COLO668 (cell line): ENCODE results near the gene ZNF587.
"Not testable (repeated sequence)": the region's sequence is repeated elsewhere in the genome, so short reads cannot be mapped to it uniquely, and the experiment has no call there.

Experiments
- DNase-seq: peaks from one replicate; lab custom pipeline; 2025; ENCODE audit not compliant: unreplicated experiment; lab: John Stamatoyannopoulos, UW

The ZNF587 gene

GRCh38 chr19:57821501-57821900 lies 28.2 kb upstream of the ZNF587 start:
- DNase-seq, result not testable (repeated sequence)

- not testable (repeated sequence) for DNase-seq
Observed at GRCh38 chr19:57823155-57823554, 26.5 kb upstream of the ZNF587 start.

GRCh38 chr19:57823608-57824007 lies 26.1 kb upstream of the ZNF587 start:
- DNase-seq, result not testable (repeated sequence)

- no peak for DNase-seq
Observed at GRCh38 chr19:57825511-57825910, 24.1 kb upstream of the ZNF587 start.

- DNase-seq, result no peak
Observed at GRCh38 chr19:57829316-57829715, 20.3 kb upstream of the ZNF587 start.

- DNase-seq, result peak; percentile 11
Observed at GRCh38 chr19:57830071-57830602, 19.5 kb upstream of the ZNF587 start, which contains the start of gene ZNF587B. TSS of gene ZNF587B (plus strand) at chr19:57830299. CDS start at chr19:57830529, 230 bp downstream.

- DNase-seq, result not testable (repeated sequence)
Observed at GRCh38 chr19:57836991-57837390, 12.7 kb upstream of the ZNF587 start.

GRCh38 chr19:57838622-57839191 lies 11.0 kb upstream of the ZNF587 start:
- DNase-seq, result not testable (repeated sequence)

GRCh38 chr19:57841122-57841763 lies 8.4 kb upstream of the ZNF587 start:
- no peak for DNase-seq

- DNase-seq, result not testable (repeated sequence)
Observed at GRCh38 chr19:57847164-57847563, 2.5 kb upstream of the ZNF587 start.

- DNase-seq, result not testable (repeated sequence)
Observed at GRCh38 chr19:57849162-57849665, 445 bp upstream of the ZNF587 start.

- DNase-seq, result peak; percentile 41
Observed at GRCh38 chr19:57850553-57851017, 926 bp downstream of the ZNF587 start.

- DNase-seq, result not testable (repeated sequence)
Observed at GRCh38 chr19:57851812-57852603, 2.3 kb downstream of the ZNF587 start.

GRCh38 chr19:57854117-57854516 lies 4.5 kb downstream of the ZNF587 start:
- not testable (repeated sequence) for DNase-seq

GRCh38 chr19:57862351-57862750 lies 12.7 kb downstream of the ZNF587 start:
- not testable (repeated sequence) for DNase-seq

GRCh38 chr19:57867868-57868492 lies 18.3 kb downstream of the ZNF587 start:
- DNase-seq, result no peak

- not testable (repeated sequence) for DNase-seq
Observed at GRCh38 chr19:57869655-57870054, 20.0 kb downstream of the ZNF587 start.

- no peak for DNase-seq
Observed at GRCh38 chr19:57870225-57870624, 20.6 kb downstream of the ZNF587 start.

GRCh38 chr19:57872450-57872849 lies 22.8 kb downstream of the ZNF587 start:
- no peak for DNase-seq

GRCh38 chr19:57873883-57874799 lies 24.5 kb downstream of the ZNF587 start:
- not testable (repeated sequence) for DNase-seq
